OCI-LY7 (cell line): ENCODE data around the gene HES2.

Experiments used
- CTCF ChIP-seq: fragments of 200-600 bp; sonication (generic); conservative IDR thresholded peaks from 2 replicates; pipeline ENCODE4 v1.5.1; 2014; ENCODE audit warnings: mild to moderate bottlenecking, antibody characterized with exemption, low read length, moderate library complexity, mixed read lengths
- EZH2phosphoT487 ChIP-seq: fragments of 200-600 bp; sonication (generic); IDR thresholded peaks from 2 replicates; pipeline ENCODE4 v1.6.1; 2018; ENCODE audit warnings: low read depth, borderline replicate concordance, mild to moderate bottlenecking, mixed run types, antibody characterized with exemption, low read length, moderate library complexity, mixed read lengths

GRCh38 chr1:6464915-6465314 lies 45.2 kb upstream of the HES2 start:
- no peak for TF ChIP-seq EZH2phosphoT487
- TF ChIP-seq CTCF: no peak
